ENCODE data around the gene TCN1.
"Not testable (repeated sequence)": the region's sequence is repeated elsewhere in the genome, so short reads cannot be mapped to it uniquely, and the experiment has no call there.

TCN1 gene

GRCh38 chr11:59866397-59866796 is at the start of gene TCN1:
Gene TCN1 (minus strand): TSS chr11:59866487. CDS start chr11:59866470, 17 bp downstream.
- Histone ChIP-seq H3K36me3 (ENCODE audit: insufficient read depth, low read length) (no peaks in the 10 kb centered on the region), H3K27me3 (ENCODE audit: insufficient read depth, low read length, poor library complexity) (no peaks in the 10 kb centered on the region), H3K4me3 (ENCODE audit: low read depth in 1 of 2, low read length in 2 of 2) (no peak within 1 kb of the TSS), H3K4me2 (ENCODE audit: insufficient read depth, low read length) (no peak within 1 kb of the TSS), H3K79me2 (ENCODE audit: insufficient read depth, low read length) (no peaks in the 10 kb centered on the region), H3K27ac (ENCODE audit: low read length) (no peak within 1 kb of the TSS), H4K20me1 (ENCODE audit: insufficient read depth, low read length) (no peaks in the 10 kb centered on the region), H2AFZ (ENCODE audit: low read depth, low read length) (no peak within 1 kb of the TSS), H3K4me1 (ENCODE audit: insufficient read depth, low read length) (no peaks in the 10 kb centered on the region), H3K9me3 (ENCODE audit: insufficient read depth, low read length, severe bottlenecking) (peaks cover 3% of the 10 kb centered on the region), H3K9ac (ENCODE audit: low read depth, low read length) (no peak within 1 kb of the TSS)
- ATAC-seq (ENCODE audit: insufficient read depth, low read depth) (no peak), DNase-seq (no peak)
- TF ChIP-seq EZH2 (IDR thresholded peaks at IDR 0.05; ENCODE audit: borderline replicate concordance, low read depth, low read length, severe bottlenecking): no peak
- TF ChIP-seq CTCF (IDR thresholded peaks at IDR 0.05; ENCODE audit: borderline replicate concordance, extremely low read depth, low read length, poor library complexity, severe bottlenecking): no peak

GRCh38 chr11:59903569-59903968 is 37.3 kb upstream of the TCN1 start:
- H3K4me3 ChIP-seq (ENCODE audit: low read depth in 1 of 2, low read length in 2 of 2); H3K9me3 ChIP-seq (ENCODE audit: insufficient read depth, low read length, severe bottlenecking); H3K9ac ChIP-seq (ENCODE audit: low read depth, low read length); H2AFZ ChIP-seq (ENCODE audit: low read depth, low read length); H3K4me2 ChIP-seq (ENCODE audit: insufficient read depth, low read length); H3K27me3 ChIP-seq (ENCODE audit: insufficient read depth, low read length, poor library complexity); H3K27ac ChIP-seq (ENCODE audit: low read length); H4K20me1 ChIP-seq (ENCODE audit: insufficient read depth, low read length); H3K79me2 ChIP-seq (ENCODE audit: insufficient read depth, low read length); ATAC-seq (ENCODE audit: insufficient read depth, low read depth); DNase-seq; H3K4me1 ChIP-seq (ENCODE audit: insufficient read depth, low read length); H3K36me3 ChIP-seq (ENCODE audit: insufficient read depth, low read length): not testable (repeated sequence)

GRCh38 chr11:59901306-59901705 is 35.0 kb upstream of the TCN1 start:
- Histone ChIP-seq H3K36me3 (ENCODE audit: insufficient read depth, low read length) (no peaks in the 10 kb centered on the region), H3K4me3 (ENCODE audit: low read depth in 1 of 2, low read length in 2 of 2) (no peak overlapping the region), H4K20me1 (ENCODE audit: insufficient read depth, low read length) (no peaks in the 10 kb centered on the region), H2AFZ (ENCODE audit: low read depth, low read length) (no peak overlapping the region), H3K4me2 (ENCODE audit: insufficient read depth, low read length) (no peak overlapping the region), H3K27ac (ENCODE audit: low read length) (no peak overlapping the region), H3K9me3 (ENCODE audit: insufficient read depth, low read length, severe bottlenecking) (no peaks in the 10 kb centered on the region), H3K79me2 (ENCODE audit: insufficient read depth, low read length) (no peaks in the 10 kb centered on the region), H3K4me1 (ENCODE audit: insufficient read depth, low read length) (peaks cover 6% of the 10 kb centered on the region; the same call in 1 of the 2 replicates), H3K9ac (ENCODE audit: low read depth, low read length) (no peak overlapping the region), H3K27me3 (ENCODE audit: insufficient read depth, low read length, poor library complexity) (no peaks in the 10 kb centered on the region)
- no peak for DNase-seq
- TF ChIP-seq CTCF (IDR thresholded peaks at IDR 0.05; ENCODE audit: borderline replicate concordance, extremely low read depth, low read length, poor library complexity, severe bottlenecking) (no peak), EZH2 (IDR thresholded peaks at IDR 0.05; ENCODE audit: borderline replicate concordance, low read depth, low read length, severe bottlenecking) (no peak)
- no peak for ATAC-seq (ENCODE audit: insufficient read depth, low read depth)

GRCh38 chr11:59900366-59901126 is 34.3 kb upstream of the TCN1 start:
- peaks cover 6% of the 10 kb centered on the region; the same call in 1 of the 2 replicates for H3K4me1 ChIP-seq (ENCODE audit: insufficient read depth, low read length)
- no peaks in the 10 kb centered on the region for H3K79me2 ChIP-seq (ENCODE audit: insufficient read depth, low read length)
- no peak for TF ChIP-seq CTCF (IDR thresholded peaks at IDR 0.05; ENCODE audit: borderline replicate concordance, extremely low read depth, low read length, poor library complexity, severe bottlenecking)
- TF ChIP-seq EZH2 (IDR thresholded peaks at IDR 0.05; ENCODE audit: borderline replicate concordance, low read depth, low read length, severe bottlenecking): no peak
- no peak overlapping the region for H3K27ac ChIP-seq (ENCODE audit: low read length)
- no peaks in the 10 kb centered on the region for H4K20me1 ChIP-seq (ENCODE audit: insufficient read depth, low read length)
- no peak for ATAC-seq (ENCODE audit: insufficient read depth, low read depth)
- H2AFZ ChIP-seq (ENCODE audit: low read depth, low read length): no peak overlapping the region
- H3K4me3 ChIP-seq (ENCODE audit: low read depth in 1 of 2, low read length in 2 of 2): no peak overlapping the region
- DNase-seq: no peak
- no peak overlapping the region for H3K4me2 ChIP-seq (ENCODE audit: insufficient read depth, low read length)
- H3K36me3 ChIP-seq (ENCODE audit: insufficient read depth, low read length): no peaks in the 10 kb centered on the region
- no peaks in the 10 kb centered on the region for H3K9me3 ChIP-seq (ENCODE audit: insufficient read depth, low read length, severe bottlenecking)
- H3K9ac ChIP-seq (ENCODE audit: low read depth, low read length): no peak overlapping the region
- H3K27me3 ChIP-seq (ENCODE audit: insufficient read depth, low read length, poor library complexity): no peaks in the 10 kb centered on the region

All from DND-41 (cell line).